Ovary (tissue), 3 donors: ENCODE measurements around the gene RPL37A.

ENCODE experiments used
- EP300 ChIP-seq: sonication (generic); formaldehyde crosslinking; IDR thresholded peaks from one replicate; pipeline ENCODE4 v1.6.1; 2017; ENCODE audit warnings: antibody characterized with exemption
- POLR2A ChIP-seq: fragments of 450-650 bp; IDR thresholded peaks from one replicate; pipeline ENCODE4 v1.6.1; 2017; ENCODE audit warnings: antibody characterized with exemption, mild to moderate bottlenecking, moderate library complexity
- TF ChIP-seq, protein P1 (sequence below), 3 donors: fragments of 450-650 bp in 2 of 3; fragments of 200-600 bp in 1 of 3; IDR thresholded peaks; one replicate each; pipeline versions ENCODE4 v1.5.1 to v1.8.0; 2016 to 2022; ENCODE audit warnings: antibody characterized with exemption in 3 of 3, mild to moderate bottlenecking in 1 of 3
- donor health status: DM: no; HTN: no; CAD: no.

GRCh38 chr2:216497382-216498069, 1.1 kb upstream of the RPL37A start:
- TF ChIP-seq, protein P1, sequence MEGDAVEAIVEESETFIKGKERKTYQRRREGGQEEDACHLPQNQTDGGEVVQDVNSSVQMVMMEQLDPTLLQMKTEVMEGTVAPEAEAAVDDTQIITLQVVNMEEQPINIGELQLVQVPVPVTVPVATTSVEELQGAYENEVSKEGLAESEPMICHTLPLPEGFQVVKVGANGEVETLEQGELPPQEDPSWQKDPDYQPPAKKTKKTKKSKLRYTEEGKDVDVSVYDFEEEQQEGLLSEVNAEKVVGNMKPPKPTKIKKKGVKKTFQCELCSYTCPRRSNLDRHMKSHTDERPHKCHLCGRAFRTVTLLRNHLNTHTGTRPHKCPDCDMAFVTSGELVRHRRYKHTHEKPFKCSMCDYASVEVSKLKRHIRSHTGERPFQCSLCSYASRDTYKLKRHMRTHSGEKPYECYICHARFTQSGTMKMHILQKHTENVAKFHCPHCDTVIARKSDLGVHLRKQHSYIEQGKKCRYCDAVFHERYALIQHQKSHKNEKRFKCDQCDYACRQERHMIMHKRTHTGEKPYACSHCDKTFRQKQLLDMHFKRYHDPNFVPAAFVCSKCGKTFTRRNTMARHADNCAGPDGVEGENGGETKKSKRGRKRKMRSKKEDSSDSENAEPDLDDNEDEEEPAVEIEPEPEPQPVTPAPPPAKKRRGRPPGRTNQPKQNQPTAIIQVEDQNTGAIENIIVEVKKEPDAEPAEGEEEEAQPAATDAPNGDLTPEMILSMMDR (IDR thresholded peaks at IDR 0.05): no peak
- TF ChIP-seq POLR2A: no peak
- TF ChIP-seq EP300: no peak
